GM21367 (cell line): ENCODE measurements around the gene EFNB2.
A peak's percentile ranks its signal among the peaks of the same experiment; 100 is the strongest.

Source experiments
- ATAC-seq: cut with Tn5 transposase; IDR thresholded peaks from one replicate; pipeline ENCODE4 v1.9.1; 2021; ENCODE audit not compliant: unreplicated experiment

The EFNB2 gene, protein sequence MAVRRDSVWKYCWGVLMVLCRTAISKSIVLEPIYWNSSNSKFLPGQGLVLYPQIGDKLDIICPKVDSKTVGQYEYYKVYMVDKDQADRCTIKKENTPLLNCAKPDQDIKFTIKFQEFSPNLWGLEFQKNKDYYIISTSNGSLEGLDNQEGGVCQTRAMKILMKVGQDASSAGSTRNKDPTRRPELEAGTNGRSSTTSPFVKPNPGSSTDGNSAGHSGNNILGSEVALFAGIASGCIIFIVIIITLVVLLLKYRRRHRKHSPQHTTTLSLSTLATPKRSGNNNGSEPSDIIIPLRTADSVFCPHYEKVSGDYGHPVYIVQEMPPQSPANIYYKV

DNA sequence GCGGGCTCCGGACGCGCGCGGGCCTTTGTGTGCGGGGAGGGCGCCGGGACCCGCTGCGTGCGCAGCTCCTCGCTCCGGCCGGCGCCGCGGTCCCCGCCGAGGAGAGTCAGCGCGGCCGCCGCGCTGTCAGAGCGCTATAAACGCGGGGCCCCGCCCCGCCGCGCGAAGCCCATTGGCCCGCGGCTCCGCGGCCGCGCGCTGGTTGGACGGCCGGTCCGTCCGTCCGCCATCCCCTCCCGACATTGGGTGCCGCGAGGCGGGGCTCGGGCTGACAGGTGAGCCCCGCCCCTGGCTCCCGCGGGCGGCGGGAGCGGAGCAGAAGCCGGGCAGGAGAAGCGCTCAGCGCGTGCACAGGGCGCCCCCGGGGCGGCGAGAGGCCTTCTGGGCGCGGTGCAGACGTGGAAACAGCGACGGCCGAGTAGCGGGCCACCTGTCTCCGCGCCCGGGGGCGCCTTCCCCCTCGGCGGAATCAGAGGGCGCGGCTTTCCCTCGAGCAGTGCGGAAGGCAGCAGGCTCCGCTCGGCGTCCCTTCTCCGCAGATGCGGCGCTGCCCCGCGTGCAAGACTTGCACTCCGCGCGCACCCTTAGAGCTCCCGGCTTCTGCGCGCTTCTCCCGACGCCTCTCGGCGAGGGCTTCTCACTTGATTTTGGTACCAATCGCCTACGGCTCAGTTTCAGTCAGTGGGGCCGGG is at the start of gene EFNB2:
EFNB2 (minus strand) TSS at position 111 of the 692 bp plus-strand sequence. CDS start 698 bp downstream, outside the sequence.
- peak; percentile 95 for ATAC-seq

DNA sequence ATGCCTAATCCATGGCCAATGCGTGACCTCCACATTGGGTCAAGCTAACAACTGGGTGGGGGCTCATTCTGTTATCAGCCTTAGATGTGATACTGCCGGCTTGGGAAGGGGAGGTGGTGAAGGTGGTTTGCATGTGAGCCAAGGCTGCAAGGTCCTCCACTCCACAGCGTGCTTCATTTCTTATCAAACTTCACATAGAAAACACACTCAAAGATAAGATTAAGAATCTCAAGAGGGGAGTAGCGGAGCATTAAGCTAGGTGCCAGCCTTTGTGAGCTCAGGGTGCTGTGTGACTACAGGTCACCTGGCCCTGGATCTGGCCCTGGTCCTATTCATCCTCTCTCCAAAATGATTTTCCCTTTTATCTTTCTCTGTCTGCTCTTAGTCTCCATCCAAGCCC is 45.8 kb upstream of the EFNB2 start:
- no peak for ATAC-seq

DNA sequence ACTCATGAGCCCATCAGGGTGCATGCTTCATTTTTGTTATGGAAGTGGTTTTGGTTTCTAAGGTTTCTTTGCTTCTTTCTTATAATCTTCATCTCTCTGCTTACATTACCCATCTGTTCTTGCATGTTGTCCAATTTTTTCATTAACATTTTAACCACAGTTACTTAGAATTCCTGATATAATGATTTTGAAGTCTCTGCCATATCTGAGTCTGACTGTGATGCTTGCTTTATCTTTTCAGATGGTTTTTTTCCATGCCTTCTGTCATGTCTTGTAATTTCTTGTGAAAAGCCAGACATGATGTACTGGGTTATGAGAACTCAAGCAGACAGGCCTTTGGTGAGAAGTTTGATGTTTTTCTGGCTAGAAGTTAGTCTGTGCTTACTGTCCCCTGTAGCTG is 40.4 kb upstream of the EFNB2 start:
- ATAC-seq, result no peak

DNA sequence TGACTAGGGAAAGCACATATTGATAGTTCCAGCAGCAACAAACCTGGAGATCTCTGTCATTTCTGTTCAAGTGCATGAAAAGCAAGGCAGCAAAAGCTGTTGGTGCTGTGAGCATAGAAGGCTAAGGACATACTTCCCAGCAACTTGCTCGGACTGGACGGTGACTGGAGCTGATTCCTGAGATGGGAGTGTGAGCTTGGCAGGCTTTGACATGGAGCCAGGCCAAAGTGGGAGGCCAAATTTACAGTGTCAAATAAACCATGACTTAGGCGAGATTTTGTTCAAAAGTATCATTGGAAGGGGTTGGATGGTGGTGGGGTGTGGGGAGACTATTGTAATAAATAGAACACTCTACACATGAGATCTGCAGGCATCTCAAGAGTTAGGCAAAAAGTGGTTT is 38.4 kb upstream of the EFNB2 start:
- ATAC-seq, result no peak

GRCh38 chr13:106573284-106573846 is 37.9 kb upstream of the EFNB2 start:
- no peak for ATAC-seq

GRCh38 chr13:106570299-106570852 is 34.9 kb upstream of the EFNB2 start:
- peak; percentile 37 for ATAC-seq

DNA sequence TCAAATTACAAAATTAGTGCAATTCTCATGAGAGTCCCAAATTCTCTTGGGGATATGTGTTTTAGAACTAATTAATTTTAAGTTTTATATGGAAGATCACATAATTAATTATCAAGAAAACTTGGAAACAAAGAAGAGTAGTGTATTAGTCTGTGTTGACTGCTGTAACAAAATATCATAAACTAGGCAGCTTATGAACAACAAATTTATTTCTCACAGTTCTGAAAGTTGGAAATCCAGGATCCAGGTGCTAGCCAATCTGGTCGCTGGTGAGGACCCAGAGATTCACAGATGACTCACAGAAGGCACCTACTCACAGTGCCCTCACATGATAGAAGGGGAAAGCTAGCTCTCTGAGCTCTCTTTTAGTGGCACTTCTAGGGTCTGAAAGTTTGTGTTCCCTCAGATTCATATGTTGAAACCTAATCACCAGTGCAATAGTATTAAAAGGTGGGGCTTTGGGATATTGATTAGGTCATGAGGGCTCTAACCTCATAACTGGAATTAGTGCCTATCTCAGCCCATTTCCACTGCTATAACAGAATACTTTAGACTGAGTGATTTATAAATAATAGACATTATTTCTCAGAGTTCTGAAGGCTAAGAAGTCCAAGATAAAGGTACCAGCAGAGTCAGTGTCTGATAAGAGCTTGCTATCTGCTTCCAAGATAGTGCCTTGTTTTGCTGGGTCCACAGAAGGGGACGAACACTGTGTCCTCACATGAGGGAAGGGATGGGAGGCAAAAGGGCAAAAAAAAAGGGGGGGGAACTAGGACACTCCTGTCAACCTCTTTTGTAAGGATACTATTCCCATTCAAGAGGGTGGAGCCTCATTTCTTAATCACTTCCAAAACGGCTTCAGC is 34.0 kb upstream of the EFNB2 start:
- no peak for ATAC-seq

DNA sequence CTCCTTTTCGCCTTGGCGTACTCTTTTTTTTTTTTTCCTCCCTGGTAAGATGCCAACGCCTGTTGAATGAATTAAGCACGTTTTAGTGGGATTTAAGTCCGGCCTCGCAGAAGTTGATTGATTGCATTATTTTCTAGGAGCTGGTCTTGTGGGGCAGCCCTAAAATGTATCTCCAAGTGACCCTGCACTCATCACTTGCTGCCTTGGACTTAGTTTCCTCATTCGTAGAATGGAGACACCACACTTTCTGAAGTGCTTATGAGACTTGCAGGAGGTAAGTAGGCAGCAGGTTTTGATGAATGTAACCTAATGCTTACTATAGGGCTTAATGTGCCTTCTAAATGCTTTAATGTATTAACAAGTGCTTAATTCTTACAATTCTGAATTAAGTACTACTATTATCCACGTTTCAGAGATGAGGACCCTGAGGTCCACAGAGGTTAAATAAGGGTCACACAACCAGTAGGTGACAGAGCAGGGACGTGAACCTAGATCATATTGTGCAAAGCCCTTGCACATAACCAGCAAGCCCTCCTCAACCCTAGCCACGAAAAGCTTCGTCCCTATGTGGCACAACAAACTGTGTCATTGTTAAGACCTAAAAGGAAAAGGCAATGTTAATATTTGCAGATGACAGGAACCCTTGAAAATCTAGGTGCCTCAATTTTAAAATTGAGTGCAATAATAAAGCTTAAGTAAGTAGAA is 33.0 kb upstream of the EFNB2 start:
- peak; percentile 24 for ATAC-seq

DNA sequence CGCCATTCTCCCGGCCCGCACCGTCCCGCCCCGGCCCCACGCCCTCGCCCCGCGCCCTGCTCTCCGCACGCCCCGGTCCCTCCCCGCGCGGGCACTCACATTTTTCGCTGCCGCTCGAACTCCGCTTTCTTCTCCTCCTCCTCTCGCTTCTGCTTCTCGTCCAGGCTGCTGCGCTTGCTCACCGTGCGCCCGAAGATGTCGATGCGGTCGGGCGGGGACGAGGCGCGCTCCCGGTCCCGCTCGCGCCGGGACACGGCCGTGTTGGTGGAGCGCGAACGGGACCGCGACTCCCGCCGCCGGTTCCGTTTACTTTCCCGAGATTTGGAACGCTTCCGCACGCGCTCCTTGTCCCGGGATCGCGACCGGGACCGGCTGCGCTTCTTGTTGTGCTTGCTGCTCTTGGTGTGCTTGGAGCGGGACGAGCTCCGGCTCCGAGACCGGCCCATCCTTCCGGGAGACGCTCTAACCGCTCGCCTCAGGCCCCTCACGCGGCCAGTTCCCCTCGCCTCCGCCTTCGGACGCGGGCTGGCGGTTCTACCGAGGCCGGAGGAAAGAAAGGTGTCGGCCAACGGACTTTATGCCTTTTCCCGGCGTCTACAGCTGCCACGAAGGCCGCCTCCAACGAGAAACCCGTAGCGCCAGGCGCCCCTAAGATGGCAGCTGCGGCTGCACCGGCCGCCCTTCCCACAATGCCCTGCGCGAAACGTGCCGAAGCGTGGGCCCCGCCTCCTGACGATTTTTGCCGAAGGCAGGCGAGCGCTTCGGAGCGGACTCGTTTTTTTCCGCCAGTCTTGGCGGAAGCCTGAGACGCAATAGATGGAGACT is 32.2 kb upstream of the EFNB2 start, which contains the start of gene ARGLU1:
ARGLU1 (minus strand) TSS at position 664 of the 825 bp plus-strand sequence; CDS start at position 446, 218 bp downstream.
- peak; percentile 55 for ATAC-seq

- peak; percentile 32 for ATAC-seq
Observed at GRCh38 chr13:106566641-106567473, 31.4 kb upstream of the EFNB2 start.

DNA sequence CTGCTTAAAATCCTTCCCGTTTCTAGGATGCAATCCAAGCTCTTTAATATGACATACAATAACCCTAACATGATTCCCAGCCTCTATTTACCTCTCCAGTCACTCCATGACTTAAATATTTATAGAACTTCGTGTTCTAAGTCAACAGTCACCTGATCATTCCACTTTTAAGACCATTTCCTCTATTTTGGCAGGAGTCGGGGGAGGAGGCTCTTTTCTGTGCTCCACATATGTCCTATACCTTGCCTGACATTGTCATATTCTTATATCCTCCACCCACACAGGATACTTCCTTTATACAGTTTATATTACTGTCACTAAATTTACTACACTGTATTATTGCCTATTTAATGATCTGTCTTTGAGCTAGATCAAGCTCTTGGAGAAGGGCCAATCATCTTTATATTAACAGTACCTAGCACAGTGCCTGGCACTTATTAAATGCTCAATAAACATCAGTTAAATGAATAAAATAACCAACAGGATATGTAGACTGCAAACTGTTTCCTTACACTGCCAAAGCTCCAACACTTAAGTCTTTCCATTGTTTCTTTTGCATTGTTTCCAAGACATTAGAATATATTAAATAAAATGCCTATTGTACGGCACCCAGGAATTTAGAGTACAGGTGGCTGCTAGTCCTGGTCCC is 29.8 kb upstream of the EFNB2 start:
- ATAC-seq, result no peak

DNA sequence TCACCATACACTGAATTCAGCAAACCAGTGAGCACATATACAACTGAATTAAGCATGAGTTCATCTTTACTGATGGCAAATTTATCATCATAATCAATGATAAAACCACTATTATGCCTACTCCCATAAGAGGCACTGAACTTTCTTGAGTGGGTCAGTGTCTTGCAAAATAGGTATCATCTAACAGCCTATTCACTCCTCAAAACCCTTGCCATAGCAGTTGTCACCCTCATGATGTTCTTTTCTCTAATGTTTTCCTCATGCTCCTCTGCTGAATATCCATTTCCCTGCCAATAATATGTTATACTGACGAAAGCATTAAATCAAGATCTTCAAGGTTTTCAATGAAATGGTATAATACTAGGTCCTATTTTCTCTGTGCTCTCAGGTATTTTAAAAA is 26.8 kb upstream of the EFNB2 start:
- no peak for ATAC-seq

- ATAC-seq, result peak; percentile 71
Observed at GRCh38 chr13:106561551-106562170, 26.2 kb upstream of the EFNB2 start.

- ATAC-seq, result no peak
Observed at GRCh38 chr13:106560821-106561220, 25.4 kb upstream of the EFNB2 start.

DNA sequence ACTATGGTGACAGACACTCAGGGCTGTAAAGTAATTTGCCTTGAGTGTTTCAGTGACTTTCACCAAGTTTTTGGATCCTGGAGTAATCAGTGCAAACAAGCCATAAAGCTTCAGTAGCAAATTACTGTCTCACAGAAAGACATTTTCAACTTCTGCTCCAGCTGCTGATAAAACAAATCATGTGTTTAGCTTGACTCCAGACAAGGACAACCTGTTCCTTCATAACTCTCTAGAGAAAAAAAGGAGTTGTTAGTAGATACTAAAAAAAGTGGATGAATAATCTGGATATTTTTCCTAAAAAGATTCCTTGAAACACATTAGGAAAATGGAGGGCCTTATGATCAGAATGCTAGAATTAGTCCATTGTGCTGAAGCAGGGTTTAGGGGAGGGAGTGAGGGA is 23.1 kb upstream of the EFNB2 start:
- no peak for ATAC-seq

DNA sequence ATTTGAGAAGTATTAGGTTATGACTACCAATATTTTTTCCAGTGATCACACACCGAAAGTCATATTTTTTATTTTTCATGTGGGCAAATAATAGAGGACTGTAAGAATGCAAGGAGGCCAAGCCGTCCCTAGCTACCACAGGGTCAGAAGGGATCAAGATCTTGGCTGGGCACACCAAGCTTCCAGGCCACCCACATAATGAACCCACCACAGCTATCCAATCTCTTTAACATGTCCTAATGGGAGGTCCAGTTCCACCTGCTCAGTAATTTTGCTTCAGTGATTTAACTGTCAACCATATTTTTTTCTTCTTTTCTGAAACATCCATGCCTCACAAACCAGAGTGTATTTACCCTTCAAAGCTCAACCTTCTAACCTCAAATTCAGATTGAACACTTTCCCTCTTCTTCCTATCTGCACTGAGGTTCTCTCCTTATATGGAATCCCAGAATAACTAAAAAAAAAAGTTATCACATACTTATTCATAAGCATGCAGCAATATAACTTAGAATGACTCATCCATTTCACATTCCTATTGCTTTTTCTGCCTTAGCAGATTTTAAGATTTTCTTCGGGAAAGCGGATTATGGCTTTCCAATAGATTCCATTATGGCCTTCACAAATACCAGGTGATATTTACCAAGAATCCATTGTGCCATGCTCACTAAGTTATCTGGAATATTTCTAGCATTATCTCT is 20.3 kb upstream of the EFNB2 start:
- no peak for ATAC-seq

- ATAC-seq, result no peak
Observed at GRCh38 chr13:106551751-106552150, 16.3 kb upstream of the EFNB2 start.
